LNCAP (cell line): Measurements from ENCODE around the gene GPR152.

Experiments used
- TF ChIP-seq, protein P1 (sequence below): fragments of 450-650 bp; IDR thresholded peaks from 2 replicates; pipeline ENCODE4 v1.5.1; 2017; ENCODE audit warnings: mild to moderate bottlenecking

GPR152 gene

GRCh38 chr11:67436459-67437081, 16.0 kb downstream of the GPR152 start:
- TF ChIP-seq, protein P1, sequence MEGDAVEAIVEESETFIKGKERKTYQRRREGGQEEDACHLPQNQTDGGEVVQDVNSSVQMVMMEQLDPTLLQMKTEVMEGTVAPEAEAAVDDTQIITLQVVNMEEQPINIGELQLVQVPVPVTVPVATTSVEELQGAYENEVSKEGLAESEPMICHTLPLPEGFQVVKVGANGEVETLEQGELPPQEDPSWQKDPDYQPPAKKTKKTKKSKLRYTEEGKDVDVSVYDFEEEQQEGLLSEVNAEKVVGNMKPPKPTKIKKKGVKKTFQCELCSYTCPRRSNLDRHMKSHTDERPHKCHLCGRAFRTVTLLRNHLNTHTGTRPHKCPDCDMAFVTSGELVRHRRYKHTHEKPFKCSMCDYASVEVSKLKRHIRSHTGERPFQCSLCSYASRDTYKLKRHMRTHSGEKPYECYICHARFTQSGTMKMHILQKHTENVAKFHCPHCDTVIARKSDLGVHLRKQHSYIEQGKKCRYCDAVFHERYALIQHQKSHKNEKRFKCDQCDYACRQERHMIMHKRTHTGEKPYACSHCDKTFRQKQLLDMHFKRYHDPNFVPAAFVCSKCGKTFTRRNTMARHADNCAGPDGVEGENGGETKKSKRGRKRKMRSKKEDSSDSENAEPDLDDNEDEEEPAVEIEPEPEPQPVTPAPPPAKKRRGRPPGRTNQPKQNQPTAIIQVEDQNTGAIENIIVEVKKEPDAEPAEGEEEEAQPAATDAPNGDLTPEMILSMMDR, result no peak

- TF ChIP-seq, protein P1, result no peak
Measured at GRCh38 chr11:67435727-67436458, 16.6 kb downstream of the GPR152 start.

DNA sequence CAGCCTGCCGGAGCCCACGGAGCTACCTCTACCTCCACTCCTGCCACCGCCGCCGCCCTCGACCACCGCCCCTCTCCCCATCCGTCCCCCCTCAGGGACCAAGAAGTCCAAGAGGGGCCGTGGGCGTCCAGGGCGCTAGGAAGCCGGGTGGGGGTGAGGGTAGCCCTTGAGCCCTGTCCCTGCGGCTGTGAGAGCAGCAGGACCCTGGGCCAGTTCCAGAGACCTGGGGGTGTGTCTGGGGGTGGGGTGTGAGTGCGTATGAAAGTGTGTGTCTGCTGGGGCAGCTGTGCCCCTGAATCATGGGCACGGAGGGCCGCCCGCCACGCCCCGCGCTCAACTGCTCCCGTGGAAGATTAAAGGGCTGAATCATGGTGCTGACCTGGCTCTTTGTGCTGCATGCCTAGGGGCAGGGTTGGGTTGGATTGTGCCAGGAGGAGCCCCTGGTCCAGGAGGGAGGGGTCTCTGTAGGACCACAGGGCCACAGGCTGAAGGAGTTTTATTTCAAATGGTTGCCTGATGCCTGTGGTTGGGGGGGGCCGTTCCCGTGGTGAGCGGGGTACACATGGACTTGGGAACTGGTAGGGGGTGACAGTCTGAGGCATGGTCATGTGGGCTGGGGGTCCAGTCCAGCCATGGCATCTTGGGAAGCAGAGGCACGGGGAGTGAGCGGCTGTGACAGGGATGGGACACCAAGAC, 17.4 kb downstream of the GPR152 start:
- TF ChIP-seq, protein P1, result no peak

DNA sequence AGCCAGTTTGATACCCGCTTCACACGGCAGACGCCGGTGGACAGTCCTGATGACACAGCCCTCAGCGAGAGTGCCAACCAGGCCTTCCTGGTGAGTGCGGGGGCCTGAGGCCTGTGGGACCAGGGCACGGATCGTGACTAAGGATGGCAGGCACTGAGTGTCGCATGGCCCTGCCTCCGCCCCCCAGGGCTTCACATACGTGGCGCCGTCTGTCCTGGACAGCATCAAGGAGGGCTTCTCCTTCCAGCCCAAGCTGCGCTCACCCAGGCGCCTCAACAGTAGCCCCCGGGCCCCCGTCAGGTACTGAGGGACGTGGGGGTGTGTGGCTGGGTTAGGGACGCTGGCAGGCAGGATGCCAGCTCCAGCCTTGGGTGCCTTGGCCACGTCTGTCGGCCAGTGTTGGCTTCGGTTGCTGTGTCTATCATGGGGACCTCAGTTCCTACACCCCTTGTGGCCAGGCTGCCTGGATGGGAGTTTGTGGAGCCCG, 18.1 kb downstream of the GPR152 start:
- TF ChIP-seq, protein P1, result no peak

DNA sequence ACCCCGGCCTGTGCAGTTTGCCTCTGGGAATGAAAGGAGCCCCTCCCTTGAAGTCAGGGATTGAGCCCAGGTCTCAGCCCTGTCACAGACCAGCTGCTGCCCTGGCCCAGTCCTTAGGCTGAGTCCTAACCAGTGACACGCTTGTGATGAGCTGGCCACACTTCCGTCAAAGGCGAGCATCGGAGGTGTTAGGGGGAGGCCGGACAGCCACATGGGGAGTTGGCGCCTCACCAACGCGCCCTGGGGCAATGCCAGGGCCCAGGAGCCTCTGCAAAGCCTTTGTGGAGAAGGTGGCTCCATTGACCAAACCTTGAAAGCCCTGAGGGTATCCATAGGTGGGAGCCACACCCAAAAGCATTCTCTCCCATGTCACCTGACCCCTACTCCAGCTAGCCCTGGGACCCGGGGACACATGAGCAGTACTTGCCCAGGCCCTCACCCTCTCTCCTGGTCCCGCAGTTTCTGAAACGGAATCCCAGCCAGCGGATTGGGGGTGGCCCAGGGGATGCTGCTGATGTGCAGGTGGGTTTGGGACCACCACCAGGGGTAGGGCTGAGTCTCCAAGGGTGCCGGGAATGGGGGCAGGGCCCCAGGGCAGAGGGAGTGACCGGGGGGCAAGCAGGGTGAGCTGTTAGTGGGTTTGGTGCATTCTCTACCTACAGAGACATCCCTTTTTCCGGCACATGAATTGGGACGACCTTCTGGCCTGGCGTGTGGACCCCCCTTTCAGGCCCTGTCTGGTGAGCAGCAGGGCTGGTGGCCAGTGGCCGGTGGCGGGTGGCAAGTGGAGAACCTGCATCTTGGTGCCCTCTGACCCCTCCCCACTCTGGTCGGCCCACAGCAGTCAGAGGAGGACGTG, 18.8 kb downstream of the GPR152 start:
- TF ChIP-seq, protein P1, result no peak

DNA sequence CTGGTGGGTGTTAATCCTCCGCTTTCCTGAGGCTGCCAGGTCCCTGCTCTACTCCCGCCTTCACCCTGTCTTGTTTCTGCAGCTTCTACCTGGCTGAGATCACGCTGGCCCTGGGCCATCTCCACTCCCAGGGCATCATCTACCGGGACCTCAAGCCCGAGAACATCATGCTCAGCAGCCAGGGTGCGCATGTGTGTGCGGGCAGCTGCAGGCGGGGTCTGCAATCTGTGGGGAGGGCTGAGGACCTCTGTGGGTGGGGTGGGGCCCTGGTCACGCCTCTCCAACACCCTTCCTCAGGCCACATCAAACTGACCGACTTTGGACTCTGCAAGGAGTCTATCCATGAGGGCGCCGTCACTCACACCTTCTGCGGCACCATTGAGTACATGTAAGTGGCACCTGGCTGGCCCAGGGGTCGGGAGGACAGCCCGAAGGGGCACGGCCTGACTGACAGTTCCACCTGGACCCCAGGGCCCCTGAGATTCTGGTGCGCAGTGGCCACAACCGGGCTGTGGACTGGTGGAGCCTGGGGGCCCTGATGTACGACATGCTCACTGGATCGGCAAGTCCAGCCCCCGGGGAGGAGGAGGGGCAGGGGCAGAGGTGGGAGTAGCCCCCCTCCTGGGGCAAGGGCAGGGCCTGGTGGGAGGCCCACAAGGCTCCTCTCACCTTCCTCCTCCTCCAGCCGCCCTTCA, 19.7 kb downstream of the GPR152 start:
- TF ChIP-seq, protein P1, result no peak
